Activated CD4-positive, alpha-beta T cell treated with anti-CD3 and anti-CD28 coated beads, Interleukin-2, amount 50 U/mL, for 4 hours (primary cell): ENCODE results near the gene GGT6.

Source experiments
- DNase-seq, 2 experiments: peaks; one replicate each; pipeline ENCODE4 v3.0.0-alpha.2; 2020

GGT6 gene

DNA sequence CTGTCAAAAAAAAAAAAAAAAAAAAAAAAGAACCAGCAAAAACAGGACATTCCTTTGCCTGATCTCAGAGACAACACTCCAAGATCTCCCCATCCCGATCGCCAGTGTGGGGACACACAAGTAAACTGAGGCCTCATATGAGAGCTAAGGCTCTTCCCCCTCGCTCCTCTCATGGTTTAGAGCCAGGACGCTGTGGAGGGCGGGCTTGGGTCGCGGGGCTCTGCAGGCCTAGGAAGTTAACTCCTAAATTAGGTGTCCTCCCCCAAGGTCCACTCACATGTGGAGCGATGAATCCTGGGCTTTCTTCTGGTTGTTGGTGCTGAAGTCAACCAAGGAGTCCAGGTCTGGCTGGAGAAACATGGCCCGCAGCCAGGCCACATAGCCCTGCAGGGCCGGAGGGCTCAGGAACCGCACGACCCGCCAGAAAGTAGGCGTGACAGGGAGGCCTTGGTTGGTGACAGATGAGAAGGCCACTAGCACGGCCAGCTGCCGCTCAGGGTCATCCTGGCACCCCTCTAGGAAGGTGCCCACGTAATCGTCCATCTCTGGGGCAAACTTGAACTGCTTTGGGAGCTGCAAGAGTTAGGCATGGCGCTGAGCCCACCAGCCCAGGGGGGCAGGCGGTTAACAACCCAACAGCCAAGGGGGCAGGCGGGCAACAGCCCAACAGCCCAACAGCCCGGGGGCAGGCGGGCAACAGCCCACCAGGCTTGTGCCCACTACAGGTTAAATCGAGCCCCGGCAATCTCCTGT lies 10.4 kb downstream of the GGT6 start:
- DNase-seq = no peak

- no peak for DNase-seq
These were observed 11.5 kb downstream of the GGT6 start for GRCh38 chr17:4548721-4549531.

GRCh38 chr17:4548061-4548461 lies 12.3 kb downstream of the GGT6 start:
- no peak for DNase-seq

GRCh38 chr17:4547118-4547906 lies 13.1 kb downstream of the GGT6 start:
- no peak for DNase-seq

- no peak for DNase-seq
These were observed 15.0 kb downstream of the GGT6 start for GRCh38 chr17:4545217-4545951.

DNA sequence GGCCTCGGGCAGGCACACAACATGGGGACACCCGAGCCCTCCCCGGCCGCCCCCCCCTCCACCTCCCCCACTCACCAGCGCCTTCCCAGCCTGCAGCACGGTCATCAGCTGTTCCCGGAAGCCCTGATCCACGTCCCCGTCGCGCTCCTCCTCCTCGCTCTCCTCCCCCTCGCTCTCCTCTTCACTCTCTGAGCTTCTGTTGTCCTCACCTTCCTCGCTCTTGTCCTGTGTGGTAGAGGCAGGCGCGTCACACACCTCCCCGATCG lies 15.5 kb downstream of the GGT6 start:
- DNase-seq = no peak

GRCh38 chr17:4544135-4544950 lies 16.0 kb downstream of the GGT6 start:
- DNase-seq = no peak

GRCh38 chr17:4543557-4544026 lies 16.8 kb downstream of the GGT6 start:
- no peak for DNase-seq

- DNase-seq = no peak
These were observed 17.6 kb downstream of the GGT6 start for GRCh38 chr17:4542726-4543191.

DNA sequence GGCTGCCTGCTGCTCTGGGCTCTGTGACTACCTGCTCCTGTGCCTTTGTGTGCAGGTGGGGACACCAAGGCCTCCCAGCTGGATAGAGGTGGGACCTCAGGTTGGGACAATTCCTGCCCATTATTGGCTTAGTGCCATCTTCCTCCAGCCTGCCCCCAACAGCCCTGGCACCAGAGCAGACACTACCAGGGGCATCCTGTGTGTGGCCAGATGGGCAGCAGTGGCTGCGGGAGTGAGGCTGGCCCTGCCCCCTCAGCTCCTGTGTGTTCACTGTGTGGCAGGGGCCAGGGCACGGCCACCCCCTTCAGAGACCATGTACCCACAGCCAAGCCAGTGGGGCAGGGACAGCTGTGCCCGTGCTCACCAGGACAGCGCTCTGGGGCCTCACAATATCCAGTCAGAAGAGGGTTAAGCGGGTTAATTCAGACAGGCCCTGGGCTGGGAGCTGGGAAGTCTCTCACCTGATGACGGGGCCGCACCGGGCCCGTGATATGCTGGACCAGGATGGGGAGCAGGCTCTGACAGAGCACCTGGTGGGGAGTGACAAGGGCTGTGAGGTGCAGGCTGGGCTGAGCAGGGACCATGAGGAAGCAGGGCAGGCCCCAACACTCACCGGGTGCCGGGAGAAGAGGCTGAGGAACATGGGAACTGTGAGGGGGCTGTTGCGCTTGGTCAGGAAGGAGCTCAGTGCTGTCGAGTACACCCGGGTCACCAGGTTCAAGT lies 18.2 kb downstream of the GGT6 start:
- no peak for DNase-seq

DNA sequence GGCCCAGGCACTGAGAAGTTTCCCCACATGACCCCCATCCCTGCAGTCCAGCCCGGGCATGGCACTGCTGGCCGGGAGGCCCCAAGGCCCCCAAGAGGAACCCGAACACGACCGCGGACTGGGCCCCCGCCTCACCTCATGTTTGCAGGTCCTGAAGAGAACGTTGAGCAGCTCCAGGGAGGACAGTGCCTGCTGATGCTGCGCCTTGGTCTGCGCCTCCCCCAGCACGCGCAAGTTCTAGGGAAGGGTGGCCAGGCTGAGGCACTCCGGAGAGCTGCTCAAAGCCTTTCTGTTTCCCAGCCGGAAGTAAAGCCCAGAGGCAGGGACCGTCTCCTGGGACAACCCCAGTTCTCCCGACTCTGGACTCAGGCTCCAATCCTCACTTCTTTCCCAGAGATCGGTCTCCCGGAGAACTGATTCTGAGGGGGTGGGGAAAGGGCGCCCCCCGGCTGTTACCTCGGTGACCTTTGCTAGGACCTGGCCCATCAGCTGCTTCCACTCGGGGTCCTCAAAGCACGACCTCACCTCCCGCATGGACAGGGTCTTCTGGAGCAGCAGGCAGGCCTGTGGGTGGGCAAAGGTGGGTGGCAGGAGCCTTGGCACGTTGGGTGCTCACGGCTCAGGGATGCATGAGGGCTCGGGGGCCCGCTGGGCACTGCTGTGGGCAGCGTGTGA lies 18.9 kb downstream of the GGT6 start:
- no peak for DNase-seq

- no peak for DNase-seq
These were observed 19.6 kb downstream of the GGT6 start for GRCh38 chr17:4540687-4541327.

DNA sequence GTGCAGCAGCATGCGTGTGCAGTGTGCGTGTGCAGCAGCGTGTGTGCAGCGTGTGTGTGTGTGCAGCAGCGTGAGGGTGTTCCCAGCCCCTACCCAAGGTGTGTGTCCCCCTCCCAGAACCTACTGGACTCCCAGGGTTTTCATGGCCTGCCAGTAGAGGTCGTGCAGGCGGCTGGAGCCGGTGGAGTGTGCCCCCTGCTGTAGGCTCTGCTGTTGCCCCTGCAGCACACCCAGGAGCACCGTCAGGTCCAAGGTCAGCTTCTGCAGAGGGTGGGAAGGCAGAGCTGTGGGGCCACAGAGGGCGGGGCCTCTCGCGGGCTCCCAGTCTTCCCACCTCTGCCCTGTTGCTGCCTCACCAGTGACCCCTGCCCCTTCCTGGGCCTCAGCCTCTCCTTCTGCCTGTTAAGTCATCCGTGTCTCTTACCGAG lies 20.1 kb downstream of the GGT6 start:
- DNase-seq = no peak

DNA sequence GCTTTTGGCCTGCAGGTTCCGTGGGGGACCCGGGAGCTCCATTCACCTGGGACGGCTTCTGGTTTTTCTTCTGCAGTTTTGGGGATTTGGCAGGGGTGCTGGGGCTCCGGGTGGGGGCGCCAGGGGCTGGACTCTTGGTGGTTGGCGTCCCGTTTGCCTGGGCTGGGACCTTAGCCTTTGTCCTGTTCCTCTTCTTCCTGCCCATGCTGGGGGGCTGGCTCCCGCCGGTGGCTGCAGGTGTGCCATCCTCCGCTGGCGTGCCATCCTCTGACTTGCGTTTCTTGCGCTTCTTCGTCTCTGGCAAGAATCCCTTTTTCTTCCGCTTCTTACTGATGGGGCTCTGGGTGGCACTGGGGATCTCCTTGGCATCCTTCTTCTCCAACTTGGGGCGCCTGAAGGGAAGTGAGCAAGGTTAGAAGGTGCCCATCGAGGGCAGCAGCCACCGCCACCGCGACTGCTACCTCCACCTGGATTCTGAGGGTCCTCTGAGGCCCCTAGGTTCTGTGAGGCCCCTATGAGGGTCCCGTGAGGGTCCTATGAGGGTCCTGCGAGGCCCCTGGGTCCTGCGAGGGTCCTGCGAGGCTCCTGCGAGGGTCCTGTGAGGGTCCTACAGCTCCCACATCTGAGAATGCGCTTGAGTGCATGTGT lies 20.7 kb downstream of the GGT6 start:
- DNase-seq = no peak

DNA sequence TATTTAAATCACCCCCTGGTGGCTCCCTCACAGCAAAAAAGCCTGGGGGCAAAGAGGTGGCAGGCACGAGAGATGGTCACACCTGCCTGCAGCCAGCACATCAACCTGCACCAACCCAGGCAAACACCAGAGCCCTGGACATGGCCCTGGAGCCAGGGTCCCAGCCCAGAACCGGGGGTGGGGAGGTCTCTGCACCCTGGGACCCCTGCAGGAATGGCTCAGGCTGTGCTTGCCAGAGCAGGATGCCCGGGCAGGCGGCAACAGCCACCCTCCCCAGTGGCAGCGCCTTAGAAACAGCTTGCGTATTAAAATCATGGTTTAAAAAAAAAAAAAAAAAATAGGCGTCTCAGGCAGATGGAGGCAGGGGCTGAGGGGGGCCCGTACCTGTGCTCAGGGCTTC lies 21.4 kb downstream of the GGT6 start:
- no peak for DNase-seq

DNA sequence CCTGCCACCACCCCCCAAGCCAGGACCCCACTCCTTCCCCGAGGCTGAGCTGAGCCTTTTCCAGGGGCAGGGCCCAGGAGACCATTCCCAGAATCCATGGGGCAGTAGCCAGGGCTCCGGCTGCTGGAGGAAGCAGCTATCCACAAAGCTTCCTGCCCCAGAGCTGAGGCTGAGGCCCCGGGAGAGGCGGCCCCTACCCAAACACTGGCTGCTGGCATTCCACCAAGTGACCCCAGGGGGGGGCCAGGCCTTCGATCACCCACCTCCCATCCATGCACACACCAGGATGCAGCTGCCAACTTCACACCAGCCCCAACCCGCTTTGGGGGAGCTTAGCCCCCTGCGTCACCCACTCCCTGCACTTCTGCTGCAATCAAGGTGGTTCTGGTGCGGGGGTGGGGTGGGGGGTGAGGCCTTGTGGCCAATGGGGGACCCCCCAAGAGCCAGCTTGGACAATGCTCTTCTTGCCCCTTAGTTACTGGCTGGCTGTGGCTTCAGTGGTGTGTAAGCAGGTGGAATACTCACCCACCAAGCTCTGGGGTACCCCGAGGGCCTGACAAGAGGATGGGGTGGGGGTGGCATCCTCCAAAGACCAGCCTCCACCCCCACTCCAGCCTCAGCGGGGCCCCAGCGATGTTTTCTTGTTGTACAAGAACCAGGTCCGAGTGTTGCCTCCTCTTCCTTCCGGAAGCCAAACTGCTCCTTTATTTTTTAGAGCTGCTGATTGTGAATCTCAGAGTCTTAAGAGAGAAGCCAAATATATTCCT lies 22.0 kb downstream of the GGT6 start:
- no peak for DNase-seq

GRCh38 chr17:4537451-4538235 lies 22.7 kb downstream of the GGT6 start:
- no peak for DNase-seq
